Vagina (tissue), 2 donors: ENCODE data around the gene CPLANE2. TPM values are rescaled to one million over a fixed set of nuclear protein-coding genes. Genes with fewer than 3 reads are reported as not detected.
"Not testable (repeated sequence)": the region's sequence is repeated elsewhere in the genome, so short reads cannot be mapped to it uniquely, and the experiment has no call there.

Source experiments
- DNase-seq, 2 donors: peaks; one replicate each; pipeline ENCODE4 v3.0.0-alpha.2; 2017; ENCODE audit errors: extremely low spot score in 2 of 2
- H3K27ac ChIP-seq: fragments of 200-600 bp; sonication (generic); one replicate; pipeline ENCODE4 v1.5.1; 2019
- H3K27me3 ChIP-seq: fragments of 200-600 bp; sonication (generic); one replicate; pipeline ENCODE4 v1.5.1; 2019
- H3K36me3 ChIP-seq, 2 donors: fragments of 200-600 bp; sonication (generic); one replicate each; pipeline ENCODE4 v1.5.1; 2017 to 2019
- H3K4me1 ChIP-seq: fragments of 200-600 bp; sonication (generic); one replicate; pipeline ENCODE4 v1.5.1; 2019
- H3K4me3 ChIP-seq, 2 donors: fragments of 200-600 bp; sonication (generic); 1 replicate in 1 of 2; 2 replicates in 1 of 2; pipeline ENCODE4 v1.5.1; 2016 to 2019
- H3K9me3 ChIP-seq: fragments of 200-600 bp; sonication (generic); one replicate; pipeline ENCODE4 v1.5.1; 2019
- CTCF ChIP-seq, 3 experiments: fragments of 450-650 bp in 2 of 3; fragments of 200-600 bp in 1 of 3; sonication (generic) in 1 of 3; IDR thresholded peaks; one replicate each; pipeline ENCODE4 v1.5.1; 2017 to 2019; ENCODE audit warnings: antibody characterized with exemption in 3 of 3, mild to moderate bottlenecking in 2 of 3, moderate library complexity in 2 of 3
- POLR2A ChIP-seq, 2 donors: fragments of 450-650 bp; IDR thresholded peaks; one replicate each; pipeline ENCODE4 v1.6.1; 2017; ENCODE audit warnings: antibody characterized with exemption in 2 of 2, mild to moderate bottlenecking in 2 of 2, moderate library complexity in 2 of 2
- POLR2AphosphoS5 ChIP-seq, 2 donors: sonication (generic); formaldehyde crosslinking; IDR thresholded peaks; one replicate each; pipeline ENCODE4 v1.9.0; 2017; ENCODE audit warnings: antibody characterized with exemption in 2 of 2, mild to moderate bottlenecking in 2 of 2, low read depth in 1 of 2; ENCODE audit not compliant: insufficient read depth in 1 of 2
- intact Hi-C: fragments of 100-400 bp; cut with DNase I; formaldehyde crosslinking; loops from one replicate; pipeline ENCODE4 v1.15.1; 2023
- total RNA-seq: library from RNA; depleted of rRNA; stranded (reverse); fragments of >200 nt; gene quantifications from one replicate; pipeline ENCODE4 v1.2.3, GENCODE V29; 2016

CPLANE2 gene
- total RNA-seq, 1 donor from 2014 or later: 1.2 TPM

DNA sequence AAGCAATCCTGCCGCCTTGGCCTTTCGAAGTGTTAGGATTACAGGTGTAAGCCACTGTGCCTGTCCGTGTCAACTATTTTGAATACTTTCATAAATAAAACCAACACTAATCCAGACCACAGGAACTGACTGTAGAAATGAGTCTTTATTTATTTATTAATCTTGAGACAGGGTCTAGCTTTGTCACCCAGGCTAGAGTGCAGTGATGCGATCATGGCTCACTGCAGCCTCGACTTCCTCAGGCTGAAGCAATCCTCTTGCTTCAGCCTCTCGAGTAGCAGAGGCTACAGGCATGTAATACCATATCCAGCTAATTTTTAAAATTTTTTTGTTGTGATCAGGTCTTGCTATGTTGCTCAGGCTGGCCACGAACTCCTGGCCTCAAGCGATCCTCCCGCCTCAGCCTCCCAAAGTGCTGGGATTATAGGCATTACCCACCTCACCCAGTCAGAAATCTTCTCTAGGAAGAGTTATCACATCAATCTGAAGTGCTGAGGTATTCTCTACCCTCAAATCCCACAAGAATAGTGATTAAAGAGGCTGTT lies 21.7 kb upstream of the CPLANE2 start:
- no peak overlapping the region for H3K27ac ChIP-seq
- H3K4me3 ChIP-seq: no peak overlapping the region
- intact Hi-C loops: no loop called here
- peaks cover 0 to 20% of the 10 kb centered on the region in 2 donors for H3K36me3 ChIP-seq
- H3K9me3 ChIP-seq: no peaks in the 10 kb centered on the region
- no peaks in the 10 kb centered on the region for H3K27me3 ChIP-seq
- no peak for DNase-seq
- H3K4me1 ChIP-seq: no peaks in the 10 kb centered on the region
- TF ChIP-seq POLR2AphosphoS5 (IDR thresholded peaks at IDR 0.05; ENCODE audit: insufficient read depth in 1 of 2, low read depth in 1 of 2) (no peak), CTCF (IDR thresholded peaks at IDR 0.05) (no peak), POLR2A (IDR thresholded peaks at IDR 0.05) (no peak)

- Histone ChIP-seq H3K27ac (no peak overlapping the region), H3K4me3 (no peak overlapping the region), H3K36me3 (peaks cover 0 to 20% of the 10 kb centered on the region in 2 donors), H3K9me3 (no peaks in the 10 kb centered on the region), H3K27me3 (no peaks in the 10 kb centered on the region), H3K4me1 (no peaks in the 10 kb centered on the region)
- DNase-seq: no peak
- intact Hi-C loops: no loop called here
- TF ChIP-seq CTCF (IDR thresholded peaks at IDR 0.05) (no peak), POLR2AphosphoS5 (IDR thresholded peaks at IDR 0.05; ENCODE audit: insufficient read depth in 1 of 2, low read depth in 1 of 2) (no peak), POLR2A (IDR thresholded peaks at IDR 0.05) (no peak)
These were observed 21.0 kb upstream of the CPLANE2 start for GRCh38 chr1:16257968-16258367.

GRCh38 chr1:16257556-16257955 lies 20.6 kb upstream of the CPLANE2 start:
- H3K4me1 ChIP-seq, H3K9me3 ChIP-seq, H3K27me3 ChIP-seq, DNase-seq, H3K27ac ChIP-seq, intact Hi-C loops, H3K4me3 ChIP-seq: not testable (repeated sequence)
- peaks cover 0 to 20% of the 10 kb centered on the region in 2 donors for H3K36me3 ChIP-seq

DNA sequence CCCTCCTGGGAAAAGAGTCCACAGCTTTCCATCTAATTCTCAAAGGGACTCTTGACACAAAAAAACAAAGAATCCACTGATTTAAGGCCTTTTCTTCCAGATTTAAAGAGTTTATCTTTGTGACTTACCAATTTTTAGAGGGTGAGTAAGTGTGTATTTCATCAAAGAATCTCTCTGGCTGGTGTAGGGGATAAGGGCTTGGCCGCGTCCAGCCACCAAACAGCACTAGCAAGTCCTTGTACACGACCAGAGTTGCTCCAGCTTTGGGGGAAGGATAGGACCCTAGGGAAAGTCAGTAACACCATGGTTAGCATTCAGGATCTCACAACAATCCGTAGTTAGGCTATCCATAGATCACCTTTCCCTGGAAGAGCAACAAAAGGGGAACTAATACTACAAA lies 19.5 kb upstream of the CPLANE2 start:
- Histone ChIP-seq H3K9me3 (no peaks in the 10 kb centered on the region), H3K27me3 (no peaks in the 10 kb centered on the region), H3K4me1 (no peaks in the 10 kb centered on the region), H3K27ac (no peak overlapping the region), H3K36me3 (peaks cover 0 to 30% of the 10 kb centered on the region in 2 donors), H3K4me3 (no peak overlapping the region)
- no peak for TF ChIP-seq POLR2A (IDR thresholded peaks at IDR 0.05)
- no peak for TF ChIP-seq CTCF (IDR thresholded peaks at IDR 0.05)
- no peak for TF ChIP-seq POLR2AphosphoS5 (IDR thresholded peaks at IDR 0.05; ENCODE audit: insufficient read depth in 1 of 2, low read depth in 1 of 2)
- intact Hi-C loops: no loop called here
- no peak for DNase-seq

GRCh38 chr1:16254263-16254928 lies 17.4 kb upstream of the CPLANE2 start:
- H3K27ac ChIP-seq: no peak overlapping the region
- H3K9me3 ChIP-seq: no peaks in the 10 kb centered on the region
- no peaks in the 10 kb centered on the region for H3K27me3 ChIP-seq
- DNase-seq: no peak
- H3K36me3 ChIP-seq: peaks cover 0 to 38% of the 10 kb centered on the region in 2 donors
- intact Hi-C loops: loop anchor here (1.0 kb wide), 1 partner anchor 98 kb away; the partner anchor contains the start of gene FBXO42
- no peak overlapping the region for H3K4me3 ChIP-seq
- peaks cover 21% of the 10 kb centered on the region for H3K4me1 ChIP-seq
- TF ChIP-seq CTCF (IDR thresholded peaks at IDR 0.05) (no peak), POLR2AphosphoS5 (IDR thresholded peaks at IDR 0.05; ENCODE audit: insufficient read depth in 1 of 2, low read depth in 1 of 2) (no peak), POLR2A (IDR thresholded peaks at IDR 0.05) (no peak)
